HG03097 (cell line): Measurements from ENCODE around the gene ZNF681.
"Not testable (repeated sequence)": the region's sequence is repeated elsewhere in the genome, so short reads cannot be mapped to it uniquely, and the experiment has no call there.

Experiments
- ATAC-seq: cut with Tn5 transposase; IDR thresholded peaks from one replicate; pipeline ENCODE4 v1.9.1; 2021; ENCODE audit not compliant: unreplicated experiment, low FRiP score

Gene ZNF681

GRCh38 chr19:23698711-23699520, 59.8 kb downstream of the ZNF681 start:
- ATAC-seq, result no peak

- not testable (repeated sequence) for ATAC-seq
These were observed 65.8 kb downstream of the ZNF681 start for GRCh38 chr19:23692937-23693336.
